CD4-positive, alpha-beta T cell treated with Interleukin-12 subunit alpha and Interleukin-12 subunit beta, for 1 hour (primary cell): ENCODE data around the gene RAB39A.
"Not testable (repeated sequence)": the region's sequence is repeated elsewhere in the genome, so short reads cannot be mapped to it uniquely, and the experiment has no call there.

Experiments
- DNase-seq: peaks from one replicate; pipeline ENCODE4 v3.0.0-alpha.2; 2020

Gene RAB39A, protein sequence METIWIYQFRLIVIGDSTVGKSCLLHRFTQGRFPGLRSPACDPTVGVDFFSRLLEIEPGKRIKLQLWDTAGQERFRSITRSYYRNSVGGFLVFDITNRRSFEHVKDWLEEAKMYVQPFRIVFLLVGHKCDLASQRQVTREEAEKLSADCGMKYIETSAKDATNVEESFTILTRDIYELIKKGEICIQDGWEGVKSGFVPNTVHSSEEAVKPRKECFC

GRCh38 chr11:107928046-107928766 is at the start of gene RAB39A:
TSS of gene RAB39A (plus strand) at chr11:107928448. CDS start at chr11:107928569, 121 bp downstream.
- DNase-seq: peak; percentile 81

- DNase-seq: not testable (repeated sequence)
Measured at GRCh38 chr11:107881471-107881870, 46.8 kb upstream of the RAB39A start.

- no peak for DNase-seq
Measured at GRCh38 chr11:107882095-107882820, 46.0 kb upstream of the RAB39A start.

- DNase-seq: peak; percentile 22
Measured at GRCh38 chr11:107898270-107898669, 30.0 kb upstream of the RAB39A start.

DNA sequence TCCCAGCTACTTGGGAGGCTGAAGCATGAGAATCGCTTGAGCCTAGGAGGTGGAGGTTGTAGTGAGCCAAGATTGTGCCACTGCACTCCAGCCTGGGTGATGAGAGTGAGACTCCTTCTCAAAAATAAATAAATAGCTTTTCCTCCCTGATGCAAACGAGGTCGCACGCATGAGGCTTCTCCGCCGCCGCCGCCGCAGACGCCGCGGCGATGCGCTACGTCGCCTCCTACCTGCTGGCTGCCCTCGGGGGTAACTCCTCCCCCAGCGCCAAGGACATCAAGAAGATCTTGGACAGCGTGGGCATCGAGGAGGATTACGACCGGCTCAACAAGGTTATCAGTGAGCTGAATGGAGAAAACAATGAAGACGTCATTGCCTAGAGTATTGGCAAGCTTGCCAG is 20.0 kb upstream of the RAB39A start:
- DNase-seq: no peak

DNA sequence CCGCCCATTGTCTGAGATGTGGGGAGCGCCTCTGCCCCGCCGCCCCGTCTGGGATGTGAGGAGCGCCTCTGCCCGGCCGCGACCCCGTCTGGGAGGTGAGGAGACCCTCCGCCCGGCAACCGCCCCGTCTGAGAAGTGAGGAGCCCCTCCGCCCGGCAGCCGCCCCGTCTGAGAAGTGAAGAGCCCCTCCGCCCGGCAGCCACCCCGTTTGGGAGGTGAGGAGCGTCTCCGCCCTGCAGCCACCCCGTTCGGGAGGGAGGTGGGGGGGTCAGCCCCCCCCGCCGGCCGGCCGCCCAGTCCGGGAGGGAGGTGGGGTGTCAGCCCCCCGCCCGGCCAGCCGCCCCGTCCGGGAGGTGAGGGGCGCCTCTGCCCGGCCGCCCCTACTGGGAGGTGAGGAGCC is 15.8 kb upstream of the RAB39A start:
- not testable (repeated sequence) for DNase-seq

DNA sequence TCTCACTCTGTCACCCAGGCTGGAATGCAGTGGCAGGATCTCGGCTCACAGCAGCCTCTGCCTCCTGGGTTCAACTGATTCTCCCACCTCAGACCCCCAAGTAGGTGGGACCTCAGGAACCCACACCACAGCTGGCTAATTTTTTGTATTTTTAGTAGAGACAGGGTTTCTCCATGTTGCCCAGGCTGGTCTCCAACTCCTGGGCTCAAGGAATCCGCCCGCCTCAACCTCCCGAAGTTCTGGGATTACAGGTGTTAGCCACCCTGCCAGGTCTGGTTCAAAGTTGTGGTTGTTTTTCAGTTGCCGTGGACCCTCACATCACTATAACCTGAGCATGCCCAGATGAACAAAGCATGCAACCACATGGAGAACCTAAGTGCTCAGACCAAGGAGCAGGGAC is 13.0 kb upstream of the RAB39A start:
- no peak for DNase-seq

- DNase-seq: no peak
Measured at GRCh38 chr11:107916671-107917241, 11.5 kb upstream of the RAB39A start.

- no peak for DNase-seq
Measured at GRCh38 chr11:107921997-107922396, 6.3 kb upstream of the RAB39A start.

DNA sequence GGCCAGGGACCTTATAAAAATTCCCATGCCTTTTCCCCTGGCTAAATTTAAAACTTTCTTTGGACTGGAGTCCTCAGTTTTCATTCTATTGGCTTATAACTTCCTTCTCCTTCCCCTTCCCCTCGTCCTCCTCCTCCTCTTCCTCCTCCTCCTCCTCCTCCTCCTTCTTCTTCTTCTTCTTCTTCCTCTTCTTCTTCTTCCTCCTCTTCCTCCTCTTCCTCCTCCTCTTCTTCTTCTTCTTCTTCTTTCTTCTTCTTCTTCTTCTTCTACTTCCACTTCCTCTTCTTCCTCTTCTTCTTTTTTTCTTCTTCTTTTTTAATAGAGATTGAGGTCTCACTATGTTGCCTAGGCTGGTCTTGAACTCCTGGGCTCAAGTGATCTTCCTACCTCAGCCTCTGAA is 4.7 kb upstream of the RAB39A start:
- DNase-seq: not testable (repeated sequence)

GRCh38 chr11:107924306-107924705 is 3.9 kb upstream of the RAB39A start:
- DNase-seq: no peak

GRCh38 chr11:107927559-107927958 is 689 bp upstream of the RAB39A start:
- no peak for DNase-seq

DNA sequence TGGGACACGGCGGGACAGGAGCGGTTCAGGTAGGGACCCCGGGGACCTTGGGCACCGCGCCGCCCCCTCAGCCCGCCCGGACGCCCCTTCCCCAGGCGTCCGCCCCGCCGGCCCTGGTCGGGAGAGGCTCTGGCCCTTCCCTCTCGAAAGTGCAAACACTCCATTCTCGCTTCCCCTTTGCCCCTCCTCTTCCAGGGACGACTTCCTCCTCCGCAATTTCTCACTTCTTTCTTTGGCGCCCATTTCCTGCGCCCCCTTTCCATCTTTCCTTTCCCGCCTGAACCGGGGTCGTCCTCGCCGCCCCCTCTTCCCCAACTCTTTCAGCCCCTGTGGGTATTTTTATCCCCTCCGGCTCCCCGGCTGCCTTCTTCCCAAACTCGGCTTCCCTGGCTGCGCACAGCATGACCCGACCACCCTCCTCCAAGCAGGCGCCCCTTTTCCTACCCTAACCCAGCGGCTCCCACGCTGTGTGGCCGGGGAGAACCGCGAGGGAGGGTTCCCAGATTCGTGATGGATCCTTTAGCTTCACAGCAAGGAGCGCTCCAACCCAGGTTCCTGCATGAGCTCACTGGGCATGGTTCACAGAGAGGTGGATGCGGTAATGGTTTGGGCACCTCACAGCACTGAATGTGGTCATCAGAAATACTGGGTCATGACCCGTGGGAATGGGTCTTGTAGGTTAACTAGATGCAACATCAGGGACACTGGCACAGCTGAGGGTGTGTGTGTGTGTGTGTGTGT is 689 bp downstream of the RAB39A start:
- no peak for DNase-seq

- no peak for DNase-seq
Measured at GRCh38 chr11:107929611-107930200, 1.5 kb downstream of the RAB39A start.

DNA sequence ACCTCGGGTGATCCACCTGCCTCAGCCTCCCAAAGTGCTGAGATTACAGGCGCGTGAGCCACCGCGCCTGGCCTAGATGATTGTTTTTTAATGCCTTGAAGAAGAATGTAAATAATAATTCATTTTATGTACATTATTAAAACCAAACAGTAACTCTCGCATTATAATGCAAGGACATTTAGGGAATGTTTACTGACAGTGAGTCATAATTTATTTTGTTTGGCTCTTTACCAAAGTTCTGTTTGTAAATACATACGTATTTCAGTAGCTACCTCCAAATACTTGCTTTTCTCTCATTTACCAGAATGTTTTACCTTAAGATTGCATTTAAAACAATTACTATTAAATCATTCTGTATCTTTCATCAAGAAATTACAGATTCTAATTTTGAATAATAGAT is 3.0 kb downstream of the RAB39A start:
- no peak for DNase-seq

DNA sequence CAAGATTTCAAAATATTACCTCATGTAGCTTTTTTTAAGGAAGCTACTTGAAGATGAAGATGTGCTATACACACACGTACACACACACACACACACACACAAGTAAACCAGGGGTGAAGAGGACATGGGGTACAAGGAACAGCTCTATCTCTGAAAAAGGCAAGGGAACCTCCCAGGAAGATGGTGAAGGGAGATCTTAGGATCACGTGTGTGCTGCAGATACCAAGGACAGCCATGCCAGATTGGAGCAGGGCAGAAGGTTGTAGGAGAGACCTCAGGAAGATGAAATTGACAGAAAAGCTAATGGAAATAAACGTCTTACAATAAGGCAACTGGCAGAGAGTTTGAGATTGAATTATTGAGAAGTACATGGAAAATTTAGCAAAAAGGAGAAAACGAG is 19.7 kb downstream of the RAB39A start:
- DNase-seq: no peak

- DNase-seq: not testable (repeated sequence)
Measured at GRCh38 chr11:107948328-107948727, 20.1 kb downstream of the RAB39A start.

DNA sequence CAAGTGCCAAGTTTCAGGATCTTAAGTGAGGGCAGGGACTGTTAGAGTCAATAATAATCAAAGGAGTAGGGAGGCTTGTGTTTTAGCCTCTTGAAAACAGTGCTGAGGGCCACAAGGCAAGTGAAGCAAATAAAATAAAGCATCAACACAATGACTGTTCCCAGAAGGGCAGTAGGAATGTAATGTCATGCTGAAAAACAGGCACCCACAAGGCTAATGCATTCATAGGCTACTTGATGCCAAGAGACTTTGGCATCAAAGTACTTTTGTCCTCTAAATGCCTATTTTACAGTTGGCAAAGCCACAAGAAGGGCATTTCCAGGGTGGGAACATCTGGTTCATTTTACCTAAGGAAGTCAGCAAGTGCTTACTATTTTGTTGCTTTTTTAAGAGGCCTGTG is 22.9 kb downstream of the RAB39A start:
- no peak for DNase-seq

DNA sequence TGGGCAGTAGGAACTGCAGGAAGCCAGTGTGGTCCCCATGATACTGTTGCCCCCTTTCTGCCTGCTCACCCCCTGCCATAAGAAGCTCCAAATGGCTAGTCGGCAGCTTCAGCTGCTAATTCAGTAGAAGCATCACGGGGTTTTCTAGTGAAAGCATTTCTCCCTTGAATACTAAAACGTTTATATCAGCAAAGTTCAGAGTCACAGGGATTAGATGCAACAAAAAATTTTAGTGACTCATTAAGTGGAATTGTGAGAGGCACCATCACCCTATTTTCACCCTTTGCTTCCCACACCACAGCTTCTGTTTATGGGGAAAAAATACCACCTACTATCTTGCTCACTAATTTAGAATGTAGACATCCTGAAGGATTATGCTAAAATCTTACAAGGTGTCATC is 25.2 kb downstream of the RAB39A start:
- DNase-seq: no peak

GRCh38 chr11:107956543-107956942 is 28.3 kb downstream of the RAB39A start:
- DNase-seq: no peak

DNA sequence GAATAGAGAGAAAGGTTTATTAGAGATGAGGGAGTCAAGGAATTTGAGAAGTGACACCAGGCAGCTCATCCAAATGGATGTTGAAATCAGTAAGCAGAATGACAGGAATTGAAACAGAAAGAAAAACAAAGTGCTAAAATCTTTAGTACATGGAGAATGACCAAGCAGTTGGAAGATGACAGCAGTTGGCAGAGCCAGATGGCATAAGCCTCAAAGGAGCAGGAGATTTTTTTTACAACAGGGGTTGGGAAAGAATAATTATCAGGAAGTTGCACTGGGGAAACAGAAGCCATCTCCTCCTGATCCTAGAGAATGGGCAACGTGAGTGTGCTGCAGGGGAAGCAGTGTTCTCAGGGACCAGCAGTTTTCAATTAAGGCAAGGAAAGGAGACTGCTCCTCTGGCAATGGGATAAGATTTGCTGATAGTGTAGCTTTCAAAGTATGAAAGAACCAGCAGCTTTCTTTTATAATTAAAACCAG is 28.9 kb downstream of the RAB39A start:
- no peak for DNase-seq

- DNase-seq: no peak
Measured at GRCh38 chr11:107961480-107961879, 33.2 kb downstream of the RAB39A start.
